Psoas muscle (tissue), 8 donors: ENCODE data around the gene DNAJC30. TPM values are rescaled to one million over a fixed set of nuclear protein-coding genes. Genes with fewer than 3 reads are reported as not detected.
A peak's percentile ranks its signal among the peaks of the same experiment; 100 is the strongest.
"Not testable (repeated sequence)": the region's sequence is repeated elsewhere in the genome, so short reads cannot be mapped to it uniquely, and the experiment has no call there.

Source experiments
- ATAC-seq, 4 donors: fragments of 200-7000 bp; cut with Tn5 transposase; one replicate each; pipeline ENCODE4 v1.9.1; 2020; ENCODE audit warnings: moderate library complexity in 3 of 4, mild to moderate bottlenecking in 2 of 4
- DNase-seq, 2 donors: peaks; one replicate each; pipeline ENCODE4 v3.0.0-alpha.2; 2020
- H3K27ac ChIP-seq: fragments of 200-600 bp; one replicate; pipeline ENCODE4 v1.8.0; 2022
- H3K27me3 ChIP-seq, 3 donors: fragments of 200-600 bp in 1 of 3; one replicate each; pipeline versions ENCODE4 v1.6.1 to v1.8.0; 2013 to 2022; ENCODE audit warnings: low read length in 2 of 3, mild to moderate bottlenecking in 2 of 3, moderate library complexity in 1 of 3; ENCODE audit not compliant: insufficient read depth in 3 of 3
- H3K36me3 ChIP-seq, 2 donors: fragments of 200-600 bp in 1 of 2; one replicate each; pipeline versions ENCODE4 v1.6.1 to v1.8.0; 2013 to 2022; ENCODE audit warnings: low read depth in 1 of 2, mild to moderate bottlenecking in 1 of 2, moderate library complexity in 1 of 2; ENCODE audit not compliant: insufficient read depth in 1 of 2
- H3K4me1 ChIP-seq: fragments of 200-600 bp; one replicate; pipeline ENCODE4 v1.8.0; 2022
- H3K4me3 ChIP-seq: fragments of 200-600 bp; one replicate; pipeline ENCODE4 v1.8.0; 2022; ENCODE audit warnings: mild to moderate bottlenecking
- H3K9me3 ChIP-seq: fragments of 200-600 bp; one replicate; pipeline ENCODE4 v1.8.0; 2022
- CTCF ChIP-seq: fragments of 200-600 bp; IDR thresholded peaks from one replicate; pipeline ENCODE4 v1.8.0; 2022; ENCODE audit warnings: antibody characterized with exemption
- WGBS, 3 donors: extraction: QIAGEN DNeasy Blood & Tissue Kit; methylation state at CpG; one replicate each; pipeline versions ENCODE4 v1.1.6 to v1.1.7; 2013; 5-methylcytosine and 5-hydroxymethylcytosine counted together
- intact Hi-C, 2 donors: fragments of 100-400 bp; cut with DNase I; formaldehyde crosslinking; loops; one replicate each; pipeline versions ENCODE4 v1.11.0 to v1.14.2; 2022
- polyA plus RNA-seq, 3 donors: library from polyadenylated mRNA; stranded (reverse); fragments of 200-250 nt; gene quantifications; one replicate each; pipeline ENCODE4 v1.2.3, GENCODE V29; 2013
- total RNA-seq, 4 donors: library from RNA; stranded (reverse); fragmentation: NEBNext Ultra II Directional in 2 of 4; extraction: Animal tissue kit (Norgen Biotek cat#: 25700) in 2 of 4; gene quantifications; one replicate each; pipeline versions ENCODE4 v1.2.1 to v1.2.4, GENCODE V29; 2021 to 2023
- donor health status: healthy with polysubstance abuse.
- donor health status: DM: no; HTN: no; CAD: no; lungs with moderate emphysema.
- donor health status: Bipolar disorder and iron deficiency.
- donor health status: healthy.
- donor health status: DM: yes; HTN: yes; CAD: no.
- donor health status: DM: no; HTN: no; CAD: no.
- donor health status: DM: no; HTN: no; CAD: no.
- donor health status: DM: yes; HTN: yes; CAD: no.

The DNAJC30 gene
- total and polyA plus RNA-seq, 7 donors = 4.3 to 13.9 (median 8.9) TPM

- H3K36me3 ChIP-seq = peaks cover 0 to 15% of the 10 kb centered on the region in 2 donors
- H3K4me1 ChIP-seq = peaks cover 25% of the 10 kb centered on the region
- H3K9me3 ChIP-seq = no peaks in the 10 kb centered on the region
- ATAC-seq (no peak), DNase-seq (no peak)
- no peaks in the 10 kb centered on the region for H3K27me3 ChIP-seq
- WGBS, 3 donors = 55 to 77% (median 62%) methylated on average over 7 of the region's 7 CpGs
- TF ChIP-seq CTCF = no peak
- intact Hi-C loops = loop anchor here in 1 of 2 donors (5.0 kb wide), 1 partner anchor 37 kb away; the partner anchor contains the start of gene STX1A
- peak overlapping the region; percentile 94 for H3K4me3 ChIP-seq
- H3K27ac ChIP-seq = peak overlapping the region; percentile 36
Observed at GRCh38 chr7:73680501-73680900, 2.8 kb downstream of the DNAJC30 start.

- ATAC-seq = no peak
- H3K27ac ChIP-seq = peak overlapping the region; percentile 36
Observed at GRCh38 chr7:73679709-73680108, 3.5 kb downstream of the DNAJC30 start.

GRCh38 chr7:73678862-73679261, 4.4 kb downstream of the DNAJC30 start:
- ATAC-seq (no peak), DNase-seq (peak in 1 of 2 donors; percentile 41)
- H3K27ac ChIP-seq = no peak overlapping the region
- H3K4me3 ChIP-seq = no peak overlapping the region
- 82 to 90% (median 87%) methylated on average over 6 of the region's 6 CpGs for WGBS, 3 donors
- no peaks in the 10 kb centered on the region for H3K9me3 ChIP-seq
- H3K27me3 ChIP-seq = no peaks in the 10 kb centered on the region
- TF ChIP-seq CTCF = no peak
- H3K4me1 ChIP-seq = peaks cover 25% of the 10 kb centered on the region
- intact Hi-C loops = no loop called here
- peaks cover 0 to 15% of the 10 kb centered on the region in 2 donors for H3K36me3 ChIP-seq

More at GRCh38 chr7:73679709-73680108, 3.5 kb downstream of the DNAJC30 start:
- H3K27me3 ChIP-seq = no peaks in the 10 kb centered on the region
- DNase-seq = peak in 1 of 2 donors; percentile 1
- no peak for TF ChIP-seq CTCF
- 83 to 91% (median 86%) methylated on average over 2 of the region's 2 CpGs for WGBS, 3 donors
- H3K9me3 ChIP-seq = no peaks in the 10 kb centered on the region
- intact Hi-C loops = loop anchor here in 1 of 2 donors (5.0 kb wide), 1 partner anchor 38 kb away; the partner anchor contains the start of gene STX1A
- no peak overlapping the region for H3K4me3 ChIP-seq
- peaks cover 0 to 15% of the 10 kb centered on the region in 2 donors for H3K36me3 ChIP-seq
- peaks cover 25% of the 10 kb centered on the region for H3K4me1 ChIP-seq

DNA sequence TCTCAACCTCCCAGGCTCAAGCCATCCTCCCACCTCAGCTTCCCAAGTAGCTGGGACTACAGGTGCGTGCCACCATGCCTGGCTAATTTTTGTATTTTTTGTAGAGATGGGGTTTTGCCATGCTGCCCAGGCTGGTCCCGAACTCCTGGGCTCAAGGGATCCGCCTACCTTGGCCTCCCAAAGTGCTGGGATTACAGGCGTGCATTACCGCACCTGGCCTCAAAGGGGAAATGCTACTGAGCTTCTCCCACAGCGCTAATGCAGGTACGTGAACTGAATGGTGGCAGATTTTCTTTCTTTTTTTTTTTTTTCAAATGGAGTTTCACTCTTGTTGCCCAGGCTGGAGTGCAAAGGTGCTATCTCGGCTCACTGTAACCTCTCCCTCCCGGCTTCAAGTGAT, 7.2 kb downstream of the DNAJC30 start:
- DNase-seq, intact Hi-C loops, H3K9me3 ChIP-seq, H3K27me3 ChIP-seq, ATAC-seq, H3K4me3 ChIP-seq, H3K27ac ChIP-seq: not testable (repeated sequence)
- H3K4me1 ChIP-seq = peaks cover 13% of the 10 kb centered on the region
- 76 to 84% (median 82%) methylated on average over 9 of the region's 9 CpGs for WGBS, 3 donors
- peaks cover 0 to 15% of the 10 kb centered on the region in 2 donors for H3K36me3 ChIP-seq

- Histone ChIP-seq H3K27ac (no peak overlapping the region), H3K9me3 (no peaks in the 10 kb centered on the region), H3K4me3 (no peak overlapping the region), H3K27me3 (no peaks in the 10 kb centered on the region), H3K36me3 (peaks cover 0 to 15% of the 10 kb centered on the region in 2 donors), H3K4me1 (no peaks in the 10 kb centered on the region)
- ATAC-seq (no peak), DNase-seq (no peak)
- WGBS, 3 donors = 94 to 96% (median 94%) methylated on average over 1 of the region's 1 CpG
- intact Hi-C loops = no loop called here
- TF ChIP-seq CTCF = no peak
Observed at GRCh38 chr7:73674468-73675124, 8.7 kb downstream of the DNAJC30 start.
